Sigmoid colon (tissue), 7 donors: ENCODE measurements around the gene SEMA7A. TPM values are rescaled to one million over a fixed set of nuclear protein-coding genes. Genes with fewer than 3 reads are reported as not detected.

ENCODE experiments used
- DNase-seq: peaks from one replicate; pipeline ENCODE4 v3.0.0-alpha.2; 2019
- H3K27ac ChIP-seq, 4 donors: fragments of 200-600 bp; sonication (generic); one replicate each; pipeline ENCODE4 v1.5.1; 2016 to 2019; ENCODE audit warnings: mild to moderate bottlenecking in 1 of 4
- H3K27me3 ChIP-seq, 3 donors: fragments of 200-600 bp; sonication (generic); one replicate each; pipeline ENCODE4 v1.5.1; 2019; ENCODE audit warnings: mild to moderate bottlenecking in 1 of 3
- H3K36me3 ChIP-seq, 4 donors: fragments of 200-600 bp; sonication (generic); one replicate each; pipeline ENCODE4 v1.5.1; 2016 to 2019
- H3K4me1 ChIP-seq, 4 donors: fragments of 200-600 bp; sonication (generic); one replicate each; pipeline ENCODE4 v1.5.1; 2017 to 2019
- H3K4me3 ChIP-seq, 4 donors: fragments of 200-600 bp; sonication (generic); one replicate each; pipeline ENCODE4 v1.5.1; 2017 to 2019; ENCODE audit warnings: mild to moderate bottlenecking in 2 of 4, moderate library complexity in 1 of 4
- H3K9me3 ChIP-seq, 4 donors: fragments of 200-600 bp in 3 of 4; sonication (generic) in 3 of 4; one replicate each; pipeline versions ENCODE4 v1.5.1 to v1.6.1; 2013 to 2019
- EP300 ChIP-seq, 4 donors: sonication (generic); formaldehyde crosslinking; IDR thresholded peaks; one replicate each; pipeline ENCODE4 v1.6.1; 2017; ENCODE audit warnings: antibody characterized with exemption in 4 of 4
- POLR2A ChIP-seq, 2 donors: fragments of 450-650 bp; IDR thresholded peaks; one replicate each; pipeline ENCODE4 v1.6.1; 2016; ENCODE audit warnings: antibody characterized with exemption in 2 of 2, mild to moderate bottlenecking in 2 of 2, moderate library complexity in 2 of 2
- POLR2AphosphoS5 ChIP-seq, 4 donors: sonication (generic); formaldehyde crosslinking; IDR thresholded peaks; one replicate each; pipeline ENCODE4 v1.6.1; 2017; ENCODE audit warnings: antibody characterized with exemption in 4 of 4
- WGBS, 2 donors: extraction: QIAGEN DNeasy Blood & Tissue Kit; methylation state at CpG; one replicate each; pipeline ENCODE4 v1.1.7; 2013; 5-methylcytosine and 5-hydroxymethylcytosine counted together
- intact Hi-C: fragments of 100-400 bp; cut with DNase I; formaldehyde crosslinking; loops from one replicate; pipeline ENCODE4 v1.15.1; 2023
- polyA plus RNA-seq, 3 donors: library from polyadenylated mRNA; stranded (reverse); fragments of 200-250 nt; gene quantifications; one replicate each; pipeline ENCODE4 v1.2.3, GENCODE V29; 2013
- total RNA-seq, 4 donors: library from RNA; depleted of rRNA; stranded (reverse); fragments of >200 nt; gene quantifications; one replicate each; pipeline ENCODE4 v1.1.0, GENCODE V29; 2016
- TF ChIP-seq, protein P1 (sequence below), 4 experiments: fragments of 450-650 bp in 3 of 4; fragments of 200-600 bp in 1 of 4; IDR thresholded peaks; one replicate each; pipeline ENCODE4 v1.5.1; 2016 to 2019; ENCODE audit warnings: antibody characterized with exemption in 4 of 4, mild to moderate bottlenecking in 3 of 4, moderate library complexity in 2 of 4
- donor health status: healthy with polysubstance abuse.
- donor health status: Bipolar disorder and iron deficiency.
- donor health status: healthy.

SEMA7A gene
- total and polyA plus RNA-seq, 7 donors = 0.28 to 9.8 (median 1.2) TPM; not detected in 1

DNA sequence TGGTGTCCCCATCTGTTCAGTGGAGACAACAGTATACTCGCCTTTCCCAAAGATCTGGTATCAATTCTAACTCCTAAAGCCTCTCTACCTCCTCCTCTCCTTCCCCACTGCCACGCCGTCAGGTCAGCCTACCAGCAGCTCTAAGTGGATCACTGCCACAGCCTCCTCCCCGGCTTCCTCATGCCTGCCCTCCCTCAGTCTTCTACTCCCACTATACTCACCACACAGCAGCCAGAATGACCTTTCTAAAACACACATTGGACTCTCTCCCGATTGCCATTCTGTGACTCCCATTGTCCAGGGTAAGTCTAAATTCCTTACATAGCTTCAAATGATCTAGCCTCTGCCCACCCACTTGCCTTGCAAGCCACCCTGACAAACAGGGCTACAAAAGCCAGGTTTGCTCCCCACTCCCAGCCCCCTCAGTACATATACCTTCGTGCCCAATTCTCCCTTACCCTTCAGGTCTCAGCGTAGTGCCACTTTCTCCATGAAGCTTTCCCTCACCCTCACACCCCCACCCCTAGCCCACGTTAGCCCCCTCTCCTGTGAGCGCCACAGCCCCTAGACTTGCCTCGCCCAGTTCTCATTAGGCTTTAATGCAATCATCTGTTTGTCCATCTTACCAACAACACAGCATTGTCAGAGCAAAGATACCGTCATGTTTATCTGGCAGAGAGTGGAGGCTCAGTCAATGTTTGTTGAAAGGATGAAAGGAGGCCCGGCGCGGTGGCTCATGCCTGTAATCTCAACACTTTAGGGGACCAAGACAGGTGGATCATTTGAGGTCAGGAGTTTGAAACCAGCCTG is 9.5 kb upstream of the SEMA7A start:
- WGBS, 2 donors = 84 to 85% methylated on average over 14 of the region's 14 CpGs
- no peak for TF ChIP-seq POLR2AphosphoS5 (IDR thresholded peaks at IDR 0.05)
- TF ChIP-seq, protein P1, sequence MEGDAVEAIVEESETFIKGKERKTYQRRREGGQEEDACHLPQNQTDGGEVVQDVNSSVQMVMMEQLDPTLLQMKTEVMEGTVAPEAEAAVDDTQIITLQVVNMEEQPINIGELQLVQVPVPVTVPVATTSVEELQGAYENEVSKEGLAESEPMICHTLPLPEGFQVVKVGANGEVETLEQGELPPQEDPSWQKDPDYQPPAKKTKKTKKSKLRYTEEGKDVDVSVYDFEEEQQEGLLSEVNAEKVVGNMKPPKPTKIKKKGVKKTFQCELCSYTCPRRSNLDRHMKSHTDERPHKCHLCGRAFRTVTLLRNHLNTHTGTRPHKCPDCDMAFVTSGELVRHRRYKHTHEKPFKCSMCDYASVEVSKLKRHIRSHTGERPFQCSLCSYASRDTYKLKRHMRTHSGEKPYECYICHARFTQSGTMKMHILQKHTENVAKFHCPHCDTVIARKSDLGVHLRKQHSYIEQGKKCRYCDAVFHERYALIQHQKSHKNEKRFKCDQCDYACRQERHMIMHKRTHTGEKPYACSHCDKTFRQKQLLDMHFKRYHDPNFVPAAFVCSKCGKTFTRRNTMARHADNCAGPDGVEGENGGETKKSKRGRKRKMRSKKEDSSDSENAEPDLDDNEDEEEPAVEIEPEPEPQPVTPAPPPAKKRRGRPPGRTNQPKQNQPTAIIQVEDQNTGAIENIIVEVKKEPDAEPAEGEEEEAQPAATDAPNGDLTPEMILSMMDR (IDR thresholded peaks at IDR 0.05) = no peak
- TF ChIP-seq POLR2A (IDR thresholded peaks at IDR 0.05) = no peak
- H3K9me3 ChIP-seq = no peaks in the 10 kb centered on the region
- H3K4me1 ChIP-seq = no peaks in the 10 kb centered on the region
- H3K36me3 ChIP-seq = peaks cover 14 to 36% (median 25%) of the 10 kb centered on the region in 4 donors
- intact Hi-C loops = no loop called here
- no peak overlapping the region for H3K4me3 ChIP-seq
- H3K27ac ChIP-seq = no peak overlapping the region
- H3K27me3 ChIP-seq = peaks cover 0 to 3% (median 0%) of the 10 kb centered on the region in 3 donors
- DNase-seq = peak; percentile 29

DNA sequence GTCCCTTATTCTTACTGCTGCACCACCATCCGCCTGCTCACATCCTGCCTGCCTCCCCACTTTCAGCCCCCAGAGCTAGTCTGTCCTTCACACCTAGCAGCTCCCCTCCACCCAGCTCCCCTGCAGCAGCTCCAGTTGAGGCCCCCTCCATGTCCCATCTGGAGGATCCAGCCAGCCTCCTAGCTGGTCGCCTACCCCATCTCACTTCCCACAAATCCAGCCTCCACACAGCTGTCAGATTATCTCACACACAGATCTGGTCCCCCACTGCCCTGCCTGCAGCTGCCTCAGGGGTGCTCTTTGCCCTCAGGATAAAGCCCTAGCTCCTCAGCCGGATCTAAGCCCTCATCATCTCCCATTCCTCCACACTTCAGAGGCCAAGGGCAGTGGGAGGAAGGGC is 8.8 kb upstream of the SEMA7A start:
- DNase-seq = no peak
- Histone ChIP-seq H3K27me3 (peaks cover 0 to 3% (median 0%) of the 10 kb centered on the region in 3 donors), H3K36me3 (peaks cover 7 to 29% (median 18%) of the 10 kb centered on the region in 4 donors), H3K27ac (no peak overlapping the region), H3K4me3 (no peak overlapping the region), H3K9me3 (no peaks in the 10 kb centered on the region), H3K4me1 (no peaks in the 10 kb centered on the region)
- WGBS, 2 donors = 67 to 71% methylated on average over 3 of the region's 3 CpGs
- intact Hi-C loops = no loop called here
- TF ChIP-seq POLR2A (IDR thresholded peaks at IDR 0.05) (no peak), POLR2AphosphoS5 (IDR thresholded peaks at IDR 0.05) (no peak), EP300 (IDR thresholded peaks at IDR 0.05) (no peak)
- TF ChIP-seq, protein P1 (IDR thresholded peaks at IDR 0.05) = no peak

DNA sequence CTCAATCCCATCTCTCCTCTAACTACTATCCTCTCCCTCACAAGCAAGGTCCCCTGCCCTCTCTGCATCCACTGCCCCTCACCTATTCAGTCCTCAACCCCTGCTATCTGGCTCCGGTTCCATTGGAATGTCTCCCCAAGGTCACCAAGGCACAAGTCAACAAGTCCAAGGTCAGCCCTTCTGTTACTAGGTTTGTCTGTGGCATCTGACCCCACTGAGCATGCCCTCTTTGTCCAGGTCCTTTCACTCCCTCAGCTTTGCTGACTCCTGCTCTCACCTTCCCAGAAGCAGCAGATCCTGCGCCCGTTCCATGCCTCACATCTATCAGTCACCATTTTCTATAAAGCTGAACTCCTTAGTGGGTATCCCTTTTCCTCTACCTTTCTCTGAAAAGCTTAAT is 8.3 kb upstream of the SEMA7A start:
- Histone ChIP-seq H3K27me3 (peaks cover 0 to 3% (median 0%) of the 10 kb centered on the region in 3 donors), H3K27ac (no peak overlapping the region), H3K4me3 (no peak overlapping the region), H3K36me3 (peaks cover 4 to 24% (median 13%) of the 10 kb centered on the region in 4 donors), H3K4me1 (no peaks in the 10 kb centered on the region), H3K9me3 (no peaks in the 10 kb centered on the region)
- WGBS, 2 donors = 73 to 86% methylated on average over 3 of the region's 3 CpGs
- TF ChIP-seq EP300 (IDR thresholded peaks at IDR 0.05) = no peak
- TF ChIP-seq, protein P1 (IDR thresholded peaks at IDR 0.05) = no peak
- TF ChIP-seq POLR2AphosphoS5 (IDR thresholded peaks at IDR 0.05) = no peak
- no peak for TF ChIP-seq POLR2A (IDR thresholded peaks at IDR 0.05)
- DNase-seq = no peak
- intact Hi-C loops = no loop called here

DNA sequence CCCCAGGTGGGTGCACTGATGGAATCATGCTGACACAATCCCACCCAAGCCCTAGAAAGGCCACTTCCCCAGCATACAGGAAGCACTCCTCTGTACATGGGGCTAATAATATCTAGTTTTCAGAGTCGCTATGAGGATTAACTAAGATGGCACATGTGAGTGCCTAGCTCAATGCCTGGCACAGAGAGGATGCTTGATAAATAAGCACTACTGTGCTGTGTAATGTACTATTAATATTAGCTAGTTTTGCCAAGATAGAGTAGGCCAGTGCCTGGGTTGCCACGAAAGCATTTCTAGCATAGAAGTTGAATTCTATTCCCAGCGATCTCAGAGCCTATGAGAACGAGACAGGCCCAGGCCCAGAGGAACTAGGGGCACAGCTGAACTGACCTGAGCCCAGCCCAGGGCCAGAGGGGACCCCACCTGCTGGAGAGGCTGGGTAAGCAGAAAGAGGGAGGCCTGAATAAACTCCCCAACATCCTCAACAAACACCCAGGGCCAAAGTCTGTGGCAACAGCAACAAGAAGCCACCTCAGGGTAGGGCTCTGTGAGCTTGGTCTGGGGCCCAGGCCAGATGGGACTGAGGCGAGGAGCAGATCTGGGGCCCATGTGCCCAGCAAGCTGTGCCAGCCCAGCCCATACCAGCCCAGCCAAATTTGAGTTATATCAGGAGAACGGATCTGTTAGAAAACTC is 7.6 kb upstream of the SEMA7A start:
- Histone ChIP-seq H3K9me3 (no peaks in the 10 kb centered on the region), H3K27ac (no peak overlapping the region), H3K4me3 (no peak overlapping the region), H3K4me1 (no peaks in the 10 kb centered on the region), H3K27me3 (peaks cover 0 to 3% (median 0%) of the 10 kb centered on the region in 3 donors), H3K36me3 (peaks cover 0 to 17% (median 9%) of the 10 kb centered on the region in 4 donors)
- TF ChIP-seq POLR2A (IDR thresholded peaks at IDR 0.05) (no peak), EP300 (IDR thresholded peaks at IDR 0.05) (no peak), POLR2AphosphoS5 (IDR thresholded peaks at IDR 0.05) (no peak)
- TF ChIP-seq, protein P1 (IDR thresholded peaks at IDR 0.05) = no peak
- whole genome bisulfite sequencing, 2 donors = 86 to 88% methylated on average over 6 of the region's 6 CpGs
- intact Hi-C loops = no loop called here
- DNase-seq = no peak
